Tibial nerve (tissue), 4 donors: Measurements from ENCODE around the gene ASB16.

Experiments used
- EP300 ChIP-seq, 2 donors: sonication (generic); formaldehyde crosslinking; IDR thresholded peaks; one replicate each; pipeline ENCODE4 v1.6.1; 2017; ENCODE audit warnings: antibody characterized with exemption in 2 of 2, mild to moderate bottlenecking in 1 of 2
- POLR2A ChIP-seq, 2 donors: fragments of 450-650 bp; IDR thresholded peaks; one replicate each; pipeline ENCODE4 v1.6.1; 2017; ENCODE audit warnings: antibody characterized with exemption in 2 of 2, mild to moderate bottlenecking in 2 of 2, moderate library complexity in 2 of 2
- TF ChIP-seq, protein P1 (sequence below), 5 experiments: fragments of 200-600 bp in 3 of 5; fragments of 450-650 bp in 2 of 5; sonication (generic) in 3 of 5; IDR thresholded peaks; one replicate each; pipeline ENCODE4 v1.5.1; 2016 to 2019; ENCODE audit warnings: antibody characterized with exemption in 5 of 5, mild to moderate bottlenecking in 3 of 5, moderate library complexity in 2 of 5

DNA sequence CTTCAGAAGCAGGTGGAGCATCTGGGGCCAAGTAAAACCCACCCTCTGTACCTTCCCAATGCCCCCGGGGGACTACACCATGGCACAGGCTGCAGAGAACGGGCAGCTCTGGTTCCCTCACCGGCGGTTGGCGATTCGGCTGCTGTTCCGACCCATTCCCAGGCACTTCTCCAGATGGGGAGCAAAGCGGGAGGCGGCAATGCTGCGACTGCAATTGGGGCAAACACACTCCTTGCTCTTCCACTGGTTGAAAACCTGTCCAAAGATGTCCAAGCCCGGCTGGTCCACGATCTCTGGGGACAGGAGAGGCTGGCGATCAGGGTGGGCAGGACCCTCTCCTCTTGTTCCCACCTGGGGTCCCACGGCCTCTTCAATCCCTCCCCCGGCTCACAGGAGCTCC lies 26.6 kb downstream of the ASB16 start:
- TF ChIP-seq, protein P1, sequence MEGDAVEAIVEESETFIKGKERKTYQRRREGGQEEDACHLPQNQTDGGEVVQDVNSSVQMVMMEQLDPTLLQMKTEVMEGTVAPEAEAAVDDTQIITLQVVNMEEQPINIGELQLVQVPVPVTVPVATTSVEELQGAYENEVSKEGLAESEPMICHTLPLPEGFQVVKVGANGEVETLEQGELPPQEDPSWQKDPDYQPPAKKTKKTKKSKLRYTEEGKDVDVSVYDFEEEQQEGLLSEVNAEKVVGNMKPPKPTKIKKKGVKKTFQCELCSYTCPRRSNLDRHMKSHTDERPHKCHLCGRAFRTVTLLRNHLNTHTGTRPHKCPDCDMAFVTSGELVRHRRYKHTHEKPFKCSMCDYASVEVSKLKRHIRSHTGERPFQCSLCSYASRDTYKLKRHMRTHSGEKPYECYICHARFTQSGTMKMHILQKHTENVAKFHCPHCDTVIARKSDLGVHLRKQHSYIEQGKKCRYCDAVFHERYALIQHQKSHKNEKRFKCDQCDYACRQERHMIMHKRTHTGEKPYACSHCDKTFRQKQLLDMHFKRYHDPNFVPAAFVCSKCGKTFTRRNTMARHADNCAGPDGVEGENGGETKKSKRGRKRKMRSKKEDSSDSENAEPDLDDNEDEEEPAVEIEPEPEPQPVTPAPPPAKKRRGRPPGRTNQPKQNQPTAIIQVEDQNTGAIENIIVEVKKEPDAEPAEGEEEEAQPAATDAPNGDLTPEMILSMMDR (IDR thresholded peaks at IDR 0.05) = no peak
- TF ChIP-seq POLR2A (IDR thresholded peaks at IDR 0.05) = no peak
- no peak for TF ChIP-seq EP300 (IDR thresholded peaks at IDR 0.05)
